ENCODE results near the gene BCL3. TPM values are rescaled to one million over a fixed set of nuclear protein-coding genes. Genes with fewer than 3 reads are reported as not detected.
"Not testable (repeated sequence)": the region's sequence is repeated elsewhere in the genome, so short reads cannot be mapped to it uniquely, and the experiment has no call there.

The BCL3 gene
- total RNA-seq, 2 donors from 2014 or later = 15.3 to 25.2 TPM

DNA sequence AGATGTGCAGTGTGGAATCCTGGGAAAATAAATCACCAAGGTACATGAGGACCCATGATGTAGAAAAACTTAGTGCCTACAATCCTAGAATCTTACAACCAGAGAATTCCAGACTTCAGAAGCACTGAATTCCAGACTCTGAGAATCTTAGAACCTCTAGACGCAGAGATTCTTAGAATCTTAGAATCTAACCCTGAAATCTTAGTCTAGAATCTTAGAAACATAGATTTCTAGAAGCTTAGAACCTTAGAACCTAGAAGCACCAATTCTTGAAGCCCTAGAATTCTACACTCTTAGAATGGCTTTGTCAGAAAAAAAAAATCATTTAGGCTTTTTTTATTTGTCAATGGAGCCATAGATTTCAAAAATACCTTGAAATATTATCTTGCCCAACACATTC is 43.5 kb upstream of the BCL3 start:
- no peak overlapping the region for H3K27ac ChIP-seq
- H3K27me3 ChIP-seq = no peaks in the 10 kb centered on the region
- DNase-seq (ENCODE audit: low spot score) = no peak
- TF ChIP-seq, protein P1, sequence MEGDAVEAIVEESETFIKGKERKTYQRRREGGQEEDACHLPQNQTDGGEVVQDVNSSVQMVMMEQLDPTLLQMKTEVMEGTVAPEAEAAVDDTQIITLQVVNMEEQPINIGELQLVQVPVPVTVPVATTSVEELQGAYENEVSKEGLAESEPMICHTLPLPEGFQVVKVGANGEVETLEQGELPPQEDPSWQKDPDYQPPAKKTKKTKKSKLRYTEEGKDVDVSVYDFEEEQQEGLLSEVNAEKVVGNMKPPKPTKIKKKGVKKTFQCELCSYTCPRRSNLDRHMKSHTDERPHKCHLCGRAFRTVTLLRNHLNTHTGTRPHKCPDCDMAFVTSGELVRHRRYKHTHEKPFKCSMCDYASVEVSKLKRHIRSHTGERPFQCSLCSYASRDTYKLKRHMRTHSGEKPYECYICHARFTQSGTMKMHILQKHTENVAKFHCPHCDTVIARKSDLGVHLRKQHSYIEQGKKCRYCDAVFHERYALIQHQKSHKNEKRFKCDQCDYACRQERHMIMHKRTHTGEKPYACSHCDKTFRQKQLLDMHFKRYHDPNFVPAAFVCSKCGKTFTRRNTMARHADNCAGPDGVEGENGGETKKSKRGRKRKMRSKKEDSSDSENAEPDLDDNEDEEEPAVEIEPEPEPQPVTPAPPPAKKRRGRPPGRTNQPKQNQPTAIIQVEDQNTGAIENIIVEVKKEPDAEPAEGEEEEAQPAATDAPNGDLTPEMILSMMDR (IDR thresholded peaks at IDR 0.05) = no peak
- H3K4me1 ChIP-seq = no peaks in the 10 kb centered on the region
- no peak overlapping the region for H3K4me3 ChIP-seq
- H3K9me3 ChIP-seq = no peaks in the 10 kb centered on the region
- H3K36me3 ChIP-seq = no peaks in the 10 kb centered on the region

DNA sequence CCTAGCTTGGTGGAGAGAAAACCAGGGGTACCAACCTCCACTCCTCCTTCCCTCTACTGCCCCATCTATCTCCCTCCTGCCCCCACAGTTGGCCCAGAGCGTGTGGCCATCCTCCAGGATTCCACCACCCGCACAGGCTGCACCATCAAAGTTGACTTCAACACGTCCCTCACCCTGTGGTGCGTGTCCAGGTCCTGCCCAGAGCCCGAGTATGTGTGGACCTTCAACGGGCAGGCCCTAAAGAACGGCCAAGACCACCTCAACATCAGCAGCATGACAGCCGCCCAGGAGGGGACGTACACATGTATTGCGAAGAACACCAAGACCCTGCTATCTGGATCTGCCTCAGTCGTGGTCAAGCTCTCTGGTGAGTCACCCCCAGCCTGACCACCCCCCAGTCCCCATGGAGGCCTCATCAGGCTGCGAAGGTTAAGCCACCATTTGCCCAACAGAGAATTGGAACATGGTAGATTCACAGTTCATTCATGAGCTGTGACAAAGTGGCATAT is 43.0 kb upstream of the BCL3 start:
- no peak overlapping the region for H3K27ac ChIP-seq
- DNase-seq (ENCODE audit: low spot score) = no peak
- no peak overlapping the region for H3K4me3 ChIP-seq
- H3K36me3 ChIP-seq = no peaks in the 10 kb centered on the region
- TF ChIP-seq, protein P1 (IDR thresholded peaks at IDR 0.05) = no peak
- H3K4me1 ChIP-seq = no peaks in the 10 kb centered on the region
- H3K9me3 ChIP-seq = no peaks in the 10 kb centered on the region
- no peaks in the 10 kb centered on the region for H3K27me3 ChIP-seq

DNA sequence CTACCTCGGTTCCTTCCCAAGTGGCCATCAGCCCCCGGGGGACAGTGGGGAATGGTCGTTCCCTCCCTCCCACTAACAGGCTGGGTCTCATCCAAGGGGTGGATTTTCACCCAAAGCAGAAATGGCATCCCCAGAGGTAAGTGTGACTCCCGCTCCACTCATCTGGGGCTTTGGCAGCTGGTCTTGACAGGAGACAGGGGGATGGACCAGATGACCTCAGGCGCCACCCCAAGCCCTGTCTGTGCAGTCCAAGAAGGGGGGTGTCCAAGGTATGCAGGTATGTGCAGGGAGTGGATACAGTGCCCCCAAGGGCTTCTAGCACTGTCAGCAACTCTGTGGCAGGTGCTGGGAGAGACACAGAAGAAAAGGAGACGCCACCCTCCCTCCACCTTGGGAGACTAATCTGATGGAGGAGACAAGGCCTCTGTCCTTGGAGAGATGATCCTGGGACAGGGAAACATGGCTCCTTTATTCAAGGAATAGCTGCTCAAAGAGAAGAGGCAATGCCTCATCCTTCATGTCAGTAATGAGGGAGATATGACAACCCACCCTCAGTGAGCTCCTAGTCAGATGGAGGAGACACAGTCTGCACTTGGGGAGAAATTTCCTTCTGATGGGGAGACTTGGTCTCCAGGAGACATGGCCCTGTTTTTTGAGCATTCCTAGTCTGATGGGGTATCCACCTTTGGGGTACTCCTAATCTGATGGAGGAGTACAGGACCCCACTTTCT is 41.8 kb upstream of the BCL3 start:
- Histone ChIP-seq H3K27ac (no peak overlapping the region), H3K9me3 (no peaks in the 10 kb centered on the region), H3K36me3 (no peaks in the 10 kb centered on the region), H3K27me3 (no peaks in the 10 kb centered on the region), H3K4me3 (no peak overlapping the region), H3K4me1 (no peaks in the 10 kb centered on the region)
- DNase-seq (ENCODE audit: low spot score) = no peak
- TF ChIP-seq, protein P1 (IDR thresholded peaks at IDR 0.05) = no peak

DNA sequence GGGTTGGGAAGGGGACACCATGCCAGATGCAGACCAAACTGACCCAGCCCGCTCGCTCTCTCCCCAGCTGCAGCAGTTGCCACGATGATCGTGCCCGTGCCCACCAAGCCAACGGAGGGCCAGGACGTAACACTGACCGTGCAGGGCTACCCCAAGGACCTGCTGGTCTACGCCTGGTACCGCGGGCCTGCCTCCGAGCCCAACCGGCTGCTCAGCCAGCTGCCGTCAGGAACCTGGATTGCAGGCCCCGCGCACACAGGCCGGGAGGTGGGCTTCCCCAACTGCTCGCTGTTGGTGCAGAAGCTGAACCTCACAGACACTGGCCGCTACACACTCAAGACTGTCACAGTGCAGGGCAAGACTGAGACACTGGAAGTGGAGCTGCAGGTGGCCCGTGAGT is 40.7 kb upstream of the BCL3 start:
- Histone ChIP-seq H3K4me1 (no peaks in the 10 kb centered on the region), H3K4me3 (no peak overlapping the region), H3K27me3 (no peaks in the 10 kb centered on the region), H3K9me3 (no peaks in the 10 kb centered on the region), H3K27ac (no peak overlapping the region), H3K36me3 (no peaks in the 10 kb centered on the region)
- DNase-seq (ENCODE audit: low spot score) = no peak
- TF ChIP-seq, protein P1 (IDR thresholded peaks at IDR 0.05) = no peak

DNA sequence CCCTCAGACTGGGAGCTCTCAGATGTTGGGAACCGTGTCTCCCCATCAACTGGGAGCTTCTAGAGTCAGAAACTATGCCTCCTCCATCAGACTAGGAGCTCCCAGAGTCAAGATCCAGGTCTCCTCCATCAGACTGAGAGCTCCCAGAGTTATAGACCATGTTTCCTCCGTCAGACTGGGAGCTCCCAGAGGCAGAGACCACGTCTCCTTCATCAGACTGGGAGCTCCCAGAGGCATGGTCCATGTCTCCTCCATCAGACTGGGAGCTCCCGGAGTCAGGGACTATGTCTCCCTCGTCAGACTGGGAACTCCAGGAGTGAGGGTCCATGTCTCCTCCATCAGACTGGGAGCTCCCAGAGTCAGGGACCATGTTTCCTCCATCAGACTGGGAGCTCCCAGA is 39.6 kb upstream of the BCL3 start:
- Histone ChIP-seq H3K27me3 (no peaks in the 10 kb centered on the region), H3K9me3 (no peaks in the 10 kb centered on the region), H3K36me3 (no peaks in the 10 kb centered on the region), H3K4me1 (no peaks in the 10 kb centered on the region), H3K4me3 (no peak overlapping the region), H3K27ac (no peak overlapping the region)
- TF ChIP-seq, protein P1 (IDR thresholded peaks at IDR 0.05) = no peak
- no peak for DNase-seq (ENCODE audit: low spot score)

DNA sequence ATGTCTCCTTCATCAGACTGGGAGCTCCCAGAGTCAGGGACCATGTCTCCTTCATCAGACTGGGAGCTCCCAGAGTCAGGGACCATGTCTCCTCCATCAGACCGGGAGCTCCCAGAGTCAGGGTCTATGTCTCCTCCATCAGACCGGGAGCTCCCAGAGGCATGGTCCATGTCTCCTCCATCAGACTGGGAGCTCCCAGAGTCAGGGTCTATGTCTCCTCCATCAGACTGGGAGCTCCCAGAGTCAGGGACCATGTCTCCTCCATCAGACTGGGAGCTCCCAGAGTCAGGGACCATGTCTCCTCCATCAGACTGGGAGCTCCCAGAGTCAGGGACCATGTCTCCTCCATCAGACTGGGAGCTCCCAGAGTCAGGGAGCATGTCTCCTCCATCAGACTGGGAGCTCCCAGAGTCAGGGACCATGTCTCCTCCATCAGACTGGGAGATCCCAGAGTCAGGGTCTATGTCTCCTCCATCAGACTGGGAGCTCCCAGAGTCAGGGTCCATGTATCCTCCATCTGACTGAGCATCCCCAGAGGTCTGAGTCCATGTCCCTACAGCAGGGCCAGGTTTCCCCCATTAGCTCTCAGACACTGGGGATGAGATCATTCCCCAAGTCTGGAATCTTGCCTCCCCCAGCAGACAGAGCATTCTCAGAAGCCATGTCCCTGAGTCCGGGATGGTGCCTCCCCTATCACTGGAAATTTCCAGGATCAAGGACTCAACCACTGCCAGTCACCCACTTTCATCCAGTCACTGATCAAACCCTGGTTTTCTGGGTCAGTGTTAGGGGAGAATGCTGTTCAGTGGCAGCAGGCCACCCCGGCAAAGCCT is 38.9 kb upstream of the BCL3 start:
- not testable (repeated sequence) for H3K27me3 ChIP-seq; H3K9me3 ChIP-seq; H3K4me1 ChIP-seq; H3K27ac ChIP-seq; DNase-seq (ENCODE audit: low spot score); H3K36me3 ChIP-seq; H3K4me3 ChIP-seq

Data from right atrium auricular region (tissue), 2 donors.